GM12892 (cell line): Measurements from ENCODE around the gene MAP7D1.

Source experiments
- POLR2A ChIP-seq: IDR thresholded peaks from 2 replicates; pipeline ENCODE4 v1.6.1; 2011; ENCODE audit warnings: low read depth, low read length, control low read depth
- POLR2AphosphoS5 ChIP-seq: IDR thresholded peaks from 2 replicates; pipeline ENCODE4 v1.6.1; 2011; ENCODE audit warnings: low read depth, low read length, control low read depth
- TAF1 ChIP-seq: IDR thresholded peaks from 2 replicates; pipeline ENCODE4 v1.6.1; 2011; ENCODE audit warnings: low read depth, mild to moderate bottlenecking, control low read depth, low read length, borderline replicate concordance

GRCh38 chr1:36149973-36150295 lies 6.0 kb upstream of the MAP7D1 start:
- no peak for TF ChIP-seq POLR2A
- no peak for TF ChIP-seq POLR2AphosphoS5
- TF ChIP-seq TAF1 = no peak
